Measurements from ENCODE around the gene BNC2.

- no peak for TF ChIP-seq CTCF (IDR thresholded peaks at IDR 0.05; ENCODE audit: low read length)
- no peak for TF ChIP-seq EZH2 (optimal IDR thresholded peaks at IDR 0.05; ENCODE audit: low read depth, low read length)
Measured at GRCh38 chr9:16510482-16510881, 360.0 kb downstream of the BNC2 start.

Data from MM.1S (cell line).